ENCODE data around the gene FMNL2.

DNA sequence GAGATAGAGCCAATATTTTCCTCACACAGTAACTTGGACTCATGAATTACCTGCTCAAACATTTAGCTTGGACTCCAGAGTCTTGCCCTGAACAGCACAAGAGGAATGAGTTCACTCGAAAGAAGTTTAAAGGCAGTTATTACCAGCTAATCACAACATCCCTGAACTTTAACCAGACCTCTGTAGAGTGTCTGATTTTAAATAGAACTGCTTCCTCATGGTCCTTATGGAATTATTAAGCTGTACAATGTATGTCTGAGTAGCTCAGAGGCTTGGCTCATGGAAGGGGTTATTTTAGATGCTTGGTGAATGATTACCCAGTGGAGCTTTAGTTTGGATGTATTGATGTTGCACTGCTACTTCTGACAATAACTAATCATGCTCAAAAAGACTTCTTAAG lies 183.1 kb downstream of the FMNL2 start:
- TF ChIP-seq, protein P1, sequence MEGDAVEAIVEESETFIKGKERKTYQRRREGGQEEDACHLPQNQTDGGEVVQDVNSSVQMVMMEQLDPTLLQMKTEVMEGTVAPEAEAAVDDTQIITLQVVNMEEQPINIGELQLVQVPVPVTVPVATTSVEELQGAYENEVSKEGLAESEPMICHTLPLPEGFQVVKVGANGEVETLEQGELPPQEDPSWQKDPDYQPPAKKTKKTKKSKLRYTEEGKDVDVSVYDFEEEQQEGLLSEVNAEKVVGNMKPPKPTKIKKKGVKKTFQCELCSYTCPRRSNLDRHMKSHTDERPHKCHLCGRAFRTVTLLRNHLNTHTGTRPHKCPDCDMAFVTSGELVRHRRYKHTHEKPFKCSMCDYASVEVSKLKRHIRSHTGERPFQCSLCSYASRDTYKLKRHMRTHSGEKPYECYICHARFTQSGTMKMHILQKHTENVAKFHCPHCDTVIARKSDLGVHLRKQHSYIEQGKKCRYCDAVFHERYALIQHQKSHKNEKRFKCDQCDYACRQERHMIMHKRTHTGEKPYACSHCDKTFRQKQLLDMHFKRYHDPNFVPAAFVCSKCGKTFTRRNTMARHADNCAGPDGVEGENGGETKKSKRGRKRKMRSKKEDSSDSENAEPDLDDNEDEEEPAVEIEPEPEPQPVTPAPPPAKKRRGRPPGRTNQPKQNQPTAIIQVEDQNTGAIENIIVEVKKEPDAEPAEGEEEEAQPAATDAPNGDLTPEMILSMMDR (IDR thresholded peaks at IDR 0.05; ENCODE audit: borderline replicate concordance, extremely low read depth, low read length, poor library complexity, severe bottlenecking), result no peak
- TF ChIP-seq EZH2 (IDR thresholded peaks at IDR 0.05; ENCODE audit: borderline replicate concordance, low read depth, low read length, severe bottlenecking), result no peak
